ENCODE measurements around the gene CDH4.

CDH4 gene

GRCh38 chr20:61621035-61621730 is 369.1 kb downstream of the CDH4 start:
- no peak for DNase-seq

GRCh38 chr20:61621852-61622251 is 369.8 kb downstream of the CDH4 start:
- no peak for DNase-seq

GRCh38 chr20:61623451-61623850 is 371.4 kb downstream of the CDH4 start:
- no peak for DNase-seq

GRCh38 chr20:61625246-61625645 is 373.2 kb downstream of the CDH4 start:
- no peak for DNase-seq

GRCh38 chr20:61626412-61626811 is 374.4 kb downstream of the CDH4 start:
- no peak for DNase-seq

GRCh38 chr20:61627791-61628415 is 375.8 kb downstream of the CDH4 start:
- no peak for DNase-seq

- DNase-seq, result no peak
These were observed 376.4 kb downstream of the CDH4 start for GRCh38 chr20:61628480-61628879.

- no peak for DNase-seq
These were observed 377.0 kb downstream of the CDH4 start for GRCh38 chr20:61628901-61629601.

- no peak for DNase-seq
These were observed 377.7 kb downstream of the CDH4 start for GRCh38 chr20:61629602-61630390.

GRCh38 chr20:61630391-61630650 is 378.3 kb downstream of the CDH4 start:
- no peak for DNase-seq

- DNase-seq, result no peak
These were observed 378.8 kb downstream of the CDH4 start for GRCh38 chr20:61630816-61631215.

- no peak for DNase-seq
These were observed 379.7 kb downstream of the CDH4 start for GRCh38 chr20:61631751-61632150.

GRCh38 chr20:61633004-61633403 is 380.9 kb downstream of the CDH4 start:
- no peak for DNase-seq

- no peak for DNase-seq
These were observed 382.5 kb downstream of the CDH4 start for GRCh38 chr20:61634376-61635145.

- DNase-seq, result no peak
These were observed 383.8 kb downstream of the CDH4 start for GRCh38 chr20:61635721-61636455.

GRCh38 chr20:61636531-61637116 is 384.6 kb downstream of the CDH4 start:
- DNase-seq, result no peak

GRCh38 chr20:61638802-61639585 is 386.9 kb downstream of the CDH4 start:
- DNase-seq, result no peak

- no peak for DNase-seq
These were observed 388.2 kb downstream of the CDH4 start for GRCh38 chr20:61640131-61640870.

GRCh38 chr20:61640871-61641245 is 388.8 kb downstream of the CDH4 start:
- no peak for DNase-seq
